Measurements from ENCODE around the gene CDK15.
"Not testable (repeated sequence)": the region's sequence is repeated elsewhere in the genome, so short reads cannot be mapped to it uniquely, and the experiment has no call there.

Gene CDK15

GRCh38 chr2:201790989-201791388 lies 15.3 kb upstream of the CDK15 start:
- DNase-seq: no peak

- no peak for DNase-seq
These were observed 12.7 kb upstream of the CDK15 start for GRCh38 chr2:201793631-201794030.

- DNase-seq: no peak
These were observed 12.0 kb upstream of the CDK15 start for GRCh38 chr2:201794294-201794693.

GRCh38 chr2:201795607-201796477 lies 10.5 kb upstream of the CDK15 start:
- no peak for DNase-seq

- DNase-seq: no peak
These were observed 9.9 kb upstream of the CDK15 start for GRCh38 chr2:201796478-201796865.

- DNase-seq: no peak
These were observed 9.0 kb upstream of the CDK15 start for GRCh38 chr2:201797175-201797840.

GRCh38 chr2:201798252-201798913 lies 8.0 kb upstream of the CDK15 start:
- no peak for DNase-seq

GRCh38 chr2:201798914-201799285 lies 7.4 kb upstream of the CDK15 start:
- DNase-seq: not testable (repeated sequence)

- no peak for DNase-seq
These were observed 1.2 kb downstream of the CDK15 start for GRCh38 chr2:201807452-201807999.

GRCh38 chr2:201808027-201808426 lies 1.7 kb downstream of the CDK15 start:
- DNase-seq: no peak

- DNase-seq: no peak
These were observed 3.3 kb downstream of the CDK15 start for GRCh38 chr2:201809633-201810032.

- not testable (repeated sequence) for DNase-seq
These were observed 4.3 kb downstream of the CDK15 start for GRCh38 chr2:201810604-201811003.

- no peak for DNase-seq
These were observed 7.8 kb downstream of the CDK15 start for GRCh38 chr2:201813996-201814760.

GRCh38 chr2:201816657-201817575 lies 10.6 kb downstream of the CDK15 start:
- DNase-seq: no peak

GRCh38 chr2:201820383-201821007 lies 14.2 kb downstream of the CDK15 start:
- no peak for DNase-seq

- DNase-seq: no peak
These were observed 14.7 kb downstream of the CDK15 start for GRCh38 chr2:201821080-201821479.

GRCh38 chr2:201824212-201824611 lies 17.9 kb downstream of the CDK15 start:
- DNase-seq: no peak

- DNase-seq: no peak
These were observed 21.3 kb downstream of the CDK15 start for GRCh38 chr2:201827621-201828020.

- no peak for DNase-seq
These were observed 21.9 kb downstream of the CDK15 start for GRCh38 chr2:201828220-201828619.

GRCh38 chr2:201830666-201831065 lies 24.3 kb downstream of the CDK15 start:
- no peak for DNase-seq

- no peak for DNase-seq
These were observed 25.1 kb downstream of the CDK15 start for GRCh38 chr2:201831469-201831868.

Data from CD4-positive, alpha-beta T cell treated with Interleukin-4 for 4 hours (primary cell).